Thyroid gland (tissue), 4 donors: ENCODE data around the gene SIL1.

ENCODE experiments used
- POLR2A ChIP-seq, 2 donors: fragments of 450-650 bp; IDR thresholded peaks; one replicate each; pipeline ENCODE4 v1.6.1; 2017; ENCODE audit warnings: antibody characterized with exemption in 2 of 2, mild to moderate bottlenecking in 2 of 2, moderate library complexity in 1 of 2
- TF ChIP-seq, protein P1 (sequence below), 6 experiments: fragments of 200-600 bp in 3 of 6; fragments of 450-650 bp in 3 of 6; sonication (generic) in 3 of 6; IDR thresholded peaks; one replicate each; pipeline ENCODE4 v1.5.1; 2016 to 2019; ENCODE audit warnings: antibody characterized with exemption in 6 of 6, mild to moderate bottlenecking in 2 of 6, inconsistent platforms in 1 of 6, moderate library complexity in 1 of 6

DNA sequence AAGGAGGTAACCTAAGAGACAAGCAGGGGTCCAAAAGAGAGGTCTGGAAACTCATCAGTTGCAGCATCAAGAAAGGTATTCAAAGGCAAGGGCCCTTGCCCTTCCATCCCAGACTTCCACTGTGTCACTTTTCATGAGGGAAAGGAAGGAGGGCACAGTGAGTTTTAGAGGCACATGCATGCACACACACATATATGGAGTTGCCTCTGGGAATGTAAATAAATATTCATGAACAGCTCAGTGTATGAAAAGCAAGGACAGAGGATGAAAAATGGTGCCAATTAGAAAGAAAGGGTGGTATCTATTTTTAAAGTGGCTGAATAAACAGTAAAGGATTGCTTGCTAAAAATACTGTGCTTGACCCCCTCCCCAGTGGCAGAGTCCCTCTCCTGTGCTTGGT, 217.7 kb downstream of the SIL1 start:
- TF ChIP-seq, protein P1, sequence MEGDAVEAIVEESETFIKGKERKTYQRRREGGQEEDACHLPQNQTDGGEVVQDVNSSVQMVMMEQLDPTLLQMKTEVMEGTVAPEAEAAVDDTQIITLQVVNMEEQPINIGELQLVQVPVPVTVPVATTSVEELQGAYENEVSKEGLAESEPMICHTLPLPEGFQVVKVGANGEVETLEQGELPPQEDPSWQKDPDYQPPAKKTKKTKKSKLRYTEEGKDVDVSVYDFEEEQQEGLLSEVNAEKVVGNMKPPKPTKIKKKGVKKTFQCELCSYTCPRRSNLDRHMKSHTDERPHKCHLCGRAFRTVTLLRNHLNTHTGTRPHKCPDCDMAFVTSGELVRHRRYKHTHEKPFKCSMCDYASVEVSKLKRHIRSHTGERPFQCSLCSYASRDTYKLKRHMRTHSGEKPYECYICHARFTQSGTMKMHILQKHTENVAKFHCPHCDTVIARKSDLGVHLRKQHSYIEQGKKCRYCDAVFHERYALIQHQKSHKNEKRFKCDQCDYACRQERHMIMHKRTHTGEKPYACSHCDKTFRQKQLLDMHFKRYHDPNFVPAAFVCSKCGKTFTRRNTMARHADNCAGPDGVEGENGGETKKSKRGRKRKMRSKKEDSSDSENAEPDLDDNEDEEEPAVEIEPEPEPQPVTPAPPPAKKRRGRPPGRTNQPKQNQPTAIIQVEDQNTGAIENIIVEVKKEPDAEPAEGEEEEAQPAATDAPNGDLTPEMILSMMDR (IDR thresholded peaks at IDR 0.05): no peak
- TF ChIP-seq POLR2A (IDR thresholded peaks at IDR 0.05): no peak
